Lower leg skin (tissue), 3 donors: ENCODE measurements around the gene GIMAP1.

Source experiments
- CTCF ChIP-seq, 3 donors: fragments of 450-650 bp; IDR thresholded peaks; one replicate each; pipeline ENCODE4 v1.5.1; 2016; ENCODE audit warnings: antibody characterized with exemption in 3 of 3, mild to moderate bottlenecking in 3 of 3, moderate library complexity in 2 of 3
- POLR2A ChIP-seq, 2 donors: fragments of 450-650 bp; IDR thresholded peaks; one replicate each; pipeline ENCODE4 v1.6.1; 2016 to 2017; ENCODE audit warnings: antibody characterized with exemption in 2 of 2, mild to moderate bottlenecking in 1 of 2, moderate library complexity in 1 of 2

GRCh38 chr7:150732786-150733481 lies 16.5 kb downstream of the GIMAP1 start:
- TF ChIP-seq CTCF (IDR thresholded peaks at IDR 0.05) = no peak
- TF ChIP-seq POLR2A (IDR thresholded peaks at IDR 0.05) = no peak
